ENCODE results near the gene KIF17. TPM values are rescaled to one million over a fixed set of nuclear protein-coding genes. Genes with fewer than 3 reads are reported as not detected.

The KIF17 gene
- total RNA-seq, 1 donor = 0.27 TPM

GRCh38 chr1:20663969-20664715, 53.7 kb downstream of the KIF17 start:
- DNase-seq (ENCODE audit: low read depth in 2 of 3, low spot score in 2 of 3) = no peak

DNA sequence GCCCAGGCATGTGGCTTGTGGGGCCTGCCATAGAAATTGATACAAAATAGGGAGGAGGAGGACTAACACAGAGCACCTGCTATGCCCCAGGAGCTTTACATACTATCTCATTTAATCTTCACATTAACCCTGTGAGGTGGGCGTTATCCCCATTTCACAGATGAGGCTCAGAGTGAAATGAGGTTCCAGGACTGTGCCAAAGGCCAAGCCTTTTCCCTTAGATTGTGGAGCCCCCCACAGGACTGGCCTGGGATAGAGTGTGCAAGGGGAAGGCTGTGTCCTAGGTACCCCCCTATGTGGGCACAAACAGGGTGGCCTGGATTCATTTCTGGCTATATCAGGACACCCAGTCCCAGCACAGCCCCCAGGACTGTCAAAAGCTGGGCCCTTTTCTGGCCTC, 54.4 kb downstream of the KIF17 start:
- DNase-seq (ENCODE audit: low read depth in 2 of 3, low spot score in 2 of 3) = no peak

DNA sequence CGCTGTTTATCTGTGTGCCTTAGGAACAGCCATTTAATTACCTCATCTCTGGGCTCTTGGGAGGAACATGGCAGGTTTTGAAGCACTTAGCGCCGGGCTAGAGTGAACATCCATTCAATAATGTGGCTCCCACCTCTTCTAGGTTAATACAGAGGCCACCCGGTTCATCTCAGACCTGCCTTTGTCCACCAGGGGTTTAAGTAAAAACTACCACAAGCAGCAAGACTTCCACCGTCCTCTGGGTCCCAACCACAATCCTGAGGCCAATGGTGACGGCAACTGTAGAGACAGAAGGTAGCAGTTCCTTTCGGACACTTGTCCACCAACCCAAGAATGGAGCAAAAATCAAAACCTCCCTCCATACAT, 55.7 kb downstream of the KIF17 start:
- peak in 1 of 3 donors; percentile 4 for DNase-seq (ENCODE audit: low read depth in 2 of 3, low spot score in 2 of 3)

- peak; percentile 83 to 98 (median 97) for DNase-seq (ENCODE audit: low read depth in 2 of 3, low spot score in 2 of 3)
Observed at GRCh38 chr1:20661207-20662109, 56.3 kb downstream of the KIF17 start, which contains the start of gene DDOST. Gene DDOST, minus strand, starts transcription at chr1:20661369. Its CDS starts 19 bp downstream, at chr1:20661350.

- peak; percentile 10 to 31 (median 19) for DNase-seq (ENCODE audit: low read depth in 2 of 3, low spot score in 2 of 3)
Observed at GRCh38 chr1:20660847-20661206, 57.0 kb downstream of the KIF17 start.

DNA sequence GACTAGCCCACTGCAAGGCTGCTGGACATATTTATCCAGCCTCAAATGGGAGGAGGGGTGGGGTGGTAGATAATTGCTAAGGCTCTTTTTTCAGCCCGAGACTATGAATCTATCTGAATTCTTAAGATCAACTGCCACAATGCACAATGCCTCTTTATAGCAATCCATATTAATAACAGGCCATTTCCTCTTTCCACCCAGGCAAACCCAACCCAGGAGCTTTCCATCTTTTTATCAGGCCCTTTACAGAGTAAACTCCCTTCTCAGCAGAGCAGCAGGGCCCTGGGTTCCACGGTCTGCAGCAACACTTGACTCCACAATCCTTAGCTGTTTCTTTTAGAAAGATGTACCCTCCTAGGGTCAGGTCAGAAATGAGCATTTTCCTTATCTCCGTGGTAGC, 57.4 kb downstream of the KIF17 start:
- DNase-seq (ENCODE audit: low read depth in 2 of 3, low spot score in 2 of 3) = no peak

DNA sequence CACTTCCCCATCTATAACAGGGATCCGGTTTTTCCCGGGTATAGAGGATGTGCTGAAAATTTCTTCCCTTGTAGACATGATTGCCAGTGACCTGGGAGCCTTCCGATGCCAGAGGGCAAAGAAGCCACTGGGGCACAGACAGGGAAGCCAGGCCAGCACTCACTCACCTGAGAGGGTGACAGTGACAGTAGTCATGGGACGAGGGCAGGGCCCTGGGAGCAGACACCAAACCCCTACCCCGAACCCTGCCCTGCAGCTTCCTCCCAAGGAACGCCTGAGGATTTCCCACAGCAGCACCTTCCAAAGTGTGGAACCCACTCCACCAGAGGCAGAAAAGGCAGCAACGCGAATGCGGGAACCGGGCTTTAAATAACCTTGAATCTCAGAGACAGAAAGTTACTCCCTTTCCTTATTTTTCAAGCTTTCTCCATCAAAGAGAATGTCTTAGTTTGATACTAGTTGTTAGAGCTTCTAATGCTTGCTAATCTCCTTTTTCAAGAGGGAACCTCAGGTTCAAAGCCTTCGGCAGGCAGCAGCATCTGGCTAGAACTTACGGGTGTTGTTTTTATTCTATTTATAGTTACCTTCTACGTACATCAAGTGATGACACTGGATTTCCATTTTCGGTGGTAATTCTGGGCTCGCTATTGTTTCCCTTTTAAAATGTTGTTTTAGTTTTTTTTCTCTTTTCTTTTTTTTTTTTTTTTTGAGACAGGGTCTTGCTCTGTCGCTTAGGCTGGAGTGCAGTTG, 59.5 kb downstream of the KIF17 start:
- no peak for DNase-seq (ENCODE audit: low read depth in 2 of 3, low spot score in 2 of 3)

- DNase-seq (ENCODE audit: low read depth in 2 of 3, low spot score in 2 of 3) = no peak
Observed at GRCh38 chr1:20657024-20657423, 60.8 kb downstream of the KIF17 start.

DNA sequence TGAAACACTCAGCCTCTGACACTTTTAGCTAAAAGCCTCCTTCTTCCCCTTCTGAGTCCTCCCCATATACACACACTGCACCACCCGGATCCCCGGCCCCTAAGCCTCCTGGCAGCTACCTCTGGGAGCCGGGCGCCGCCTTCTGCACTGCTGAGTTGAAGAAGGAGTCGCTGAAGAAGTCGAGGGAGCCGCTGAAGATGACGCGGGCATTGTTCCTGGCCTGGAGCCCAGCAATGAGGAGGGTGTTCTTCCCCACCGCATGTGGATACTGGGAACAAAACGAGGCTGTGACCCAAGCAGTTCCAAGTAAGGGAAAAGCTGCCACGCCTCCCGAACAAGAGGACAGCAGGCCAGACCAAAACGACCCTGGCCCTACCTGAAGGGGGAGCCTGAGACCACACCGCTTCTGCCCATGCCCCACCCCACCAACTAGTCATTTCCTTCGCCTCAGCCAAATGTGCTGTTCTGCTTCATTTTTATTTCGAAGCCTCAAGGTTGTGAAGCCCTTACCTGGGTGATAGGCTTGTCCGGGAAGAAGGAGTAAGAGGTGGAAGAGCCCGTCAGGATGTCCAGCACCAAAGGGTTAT, 63.6 kb downstream of the KIF17 start:
- no peak for DNase-seq (ENCODE audit: low read depth in 2 of 3, low spot score in 2 of 3)

GRCh38 chr1:20652300-20652699, 65.5 kb downstream of the KIF17 start:
- no peak for DNase-seq (ENCODE audit: low read depth in 2 of 3, low spot score in 2 of 3)

DNA sequence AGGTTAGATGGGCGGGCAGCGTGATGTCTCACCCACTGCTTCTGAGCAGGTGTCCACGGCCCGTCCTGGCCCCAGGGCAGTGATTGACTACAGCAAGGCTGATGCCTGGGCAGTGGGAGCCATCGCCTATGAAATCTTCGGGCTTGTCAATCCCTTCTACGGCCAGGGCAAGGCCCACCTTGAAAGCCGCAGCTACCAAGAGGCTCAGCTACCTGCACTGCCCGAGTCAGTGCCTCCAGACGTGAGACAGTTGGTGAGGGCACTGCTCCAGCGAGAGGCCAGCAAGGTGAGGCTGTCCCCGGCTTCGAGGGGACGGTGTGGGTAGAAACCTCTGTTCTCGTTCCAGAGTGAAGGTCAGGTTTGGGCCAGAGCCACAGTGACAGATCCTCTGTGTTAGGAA, 68.9 kb downstream of the KIF17 start:
- no peak for DNase-seq (ENCODE audit: low read depth in 2 of 3, low spot score in 2 of 3)

- DNase-seq (ENCODE audit: low read depth in 2 of 3, low spot score in 2 of 3) = no peak
Observed at GRCh38 chr1:20648438-20648837, 69.4 kb downstream of the KIF17 start.

DNA sequence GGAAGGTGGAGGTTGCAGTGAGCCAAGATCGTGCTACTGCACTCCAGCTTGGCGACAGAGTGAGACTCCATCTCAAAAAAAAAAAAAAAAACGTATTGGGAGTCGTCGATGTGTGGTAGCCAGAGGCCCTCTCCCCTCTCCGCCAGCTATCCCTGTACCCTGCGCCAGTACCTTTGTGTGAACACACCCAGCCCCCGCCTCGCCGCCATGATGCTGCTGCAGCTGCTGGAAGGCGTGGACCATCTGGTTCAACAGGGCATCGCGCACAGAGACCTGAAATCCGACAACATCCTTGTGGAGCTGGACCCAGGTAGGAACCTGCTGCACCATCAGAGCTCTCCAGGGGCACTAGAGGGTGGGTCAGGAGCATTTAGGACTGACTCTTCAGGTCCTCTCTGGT, 72.4 kb downstream of the KIF17 start:
- DNase-seq (ENCODE audit: low read depth in 2 of 3, low spot score in 2 of 3) = no peak

DNA sequence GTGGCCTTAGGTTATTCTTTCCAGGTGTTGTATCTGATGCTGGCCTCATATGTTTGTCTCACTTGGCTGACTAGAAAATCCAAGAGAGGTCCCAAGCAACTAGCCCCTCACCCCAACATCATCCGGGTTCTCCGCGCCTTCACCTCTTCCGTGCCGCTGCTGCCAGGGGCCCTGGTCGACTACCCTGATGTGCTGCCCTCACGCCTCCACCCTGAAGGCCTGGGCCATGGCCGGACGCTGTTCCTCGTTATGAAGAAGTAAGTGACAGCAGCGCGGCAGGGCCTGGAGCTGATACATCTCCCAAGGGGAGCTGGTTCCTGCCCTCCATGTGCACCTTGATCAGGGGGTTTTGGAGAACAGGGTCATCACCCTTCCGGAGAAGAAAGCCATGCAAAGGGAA, 73.4 kb downstream of the KIF17 start:
- no peak for DNase-seq (ENCODE audit: low read depth in 2 of 3, low spot score in 2 of 3)

DNA sequence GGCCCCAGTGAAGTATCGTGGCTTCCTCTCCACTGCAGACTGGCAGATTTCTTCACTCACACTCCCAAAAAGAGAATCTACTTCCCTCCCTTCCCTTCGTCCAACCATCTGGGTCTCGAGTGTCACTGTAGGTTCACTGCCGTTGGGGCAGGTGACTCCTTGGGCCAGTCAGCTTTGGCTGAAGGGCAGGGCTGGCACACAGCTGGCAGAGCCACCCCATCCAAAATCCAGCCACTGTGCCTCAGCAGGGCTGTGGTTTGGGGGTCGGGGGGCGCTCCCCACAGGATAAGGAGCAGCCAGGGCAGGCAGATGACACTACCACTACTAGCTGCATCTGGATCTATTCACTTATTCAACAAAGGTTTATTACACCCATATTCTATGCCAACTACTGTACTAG, 74.7 kb downstream of the KIF17 start:
- DNase-seq (ENCODE audit: low read depth in 2 of 3, low spot score in 2 of 3) = no peak

GRCh38 chr1:20641975-20642374, 75.8 kb downstream of the KIF17 start:
- DNase-seq (ENCODE audit: low read depth in 2 of 3, low spot score in 2 of 3) = no peak

DNA sequence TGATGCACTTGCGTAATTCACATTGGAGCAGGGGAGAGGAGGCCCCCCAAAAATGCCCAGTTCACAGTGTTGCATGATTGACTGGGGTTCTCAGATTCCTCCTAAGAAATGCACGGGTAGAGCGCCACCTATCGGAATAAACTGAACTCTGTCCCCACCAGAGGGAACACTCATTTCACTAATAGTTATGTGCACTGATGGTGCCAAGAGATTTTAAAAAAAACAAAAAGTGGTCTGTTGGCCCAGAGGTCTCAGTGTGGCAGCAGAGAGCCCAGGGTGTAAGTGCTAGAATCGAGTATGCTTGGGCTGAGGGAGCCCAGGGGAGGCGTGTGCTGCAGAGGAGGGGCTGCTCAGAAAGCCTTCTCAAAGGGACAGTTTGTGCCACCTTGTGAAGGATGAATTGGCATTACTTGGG, 77.6 kb downstream of the KIF17 start:
- DNase-seq (ENCODE audit: low read depth in 2 of 3, low spot score in 2 of 3) = peak; percentile 34 to 79 (median 63)

DNA sequence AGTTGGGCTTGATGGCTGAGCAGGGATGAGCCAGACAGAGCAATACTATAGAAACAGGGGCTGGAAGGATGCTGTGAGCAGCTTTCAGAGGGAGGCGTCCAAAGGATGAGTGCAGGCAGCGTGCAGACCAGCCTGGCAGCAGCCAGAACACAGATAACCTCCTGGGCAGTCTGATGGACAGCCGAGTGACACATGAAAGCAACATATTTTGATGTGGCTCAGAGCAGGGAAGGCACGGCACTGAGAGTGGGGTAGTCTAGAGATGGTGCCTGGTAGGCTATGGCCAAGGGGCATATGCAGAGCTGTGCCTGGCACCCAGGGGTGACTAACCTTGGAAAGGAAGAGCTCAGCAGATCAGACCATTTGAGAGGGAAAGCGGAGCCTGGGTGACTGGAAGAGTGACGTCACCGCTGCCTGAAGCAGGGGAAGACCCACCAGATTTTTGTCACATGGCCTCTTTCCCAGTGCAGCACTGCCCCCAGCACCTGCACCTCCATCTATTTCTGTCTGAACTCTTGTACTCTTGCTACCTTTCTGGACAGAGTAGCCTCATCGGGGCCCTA, 80.9 kb downstream of the KIF17 start:
- DNase-seq (ENCODE audit: low read depth in 2 of 3, low spot score in 2 of 3) = no peak

GRCh38 chr1:20634594-20635084, 83.2 kb downstream of the KIF17 start:
- peak in 2 of 3 donors; percentile 43 to 57 for DNase-seq (ENCODE audit: low read depth in 2 of 3, low spot score in 2 of 3)

DNA sequence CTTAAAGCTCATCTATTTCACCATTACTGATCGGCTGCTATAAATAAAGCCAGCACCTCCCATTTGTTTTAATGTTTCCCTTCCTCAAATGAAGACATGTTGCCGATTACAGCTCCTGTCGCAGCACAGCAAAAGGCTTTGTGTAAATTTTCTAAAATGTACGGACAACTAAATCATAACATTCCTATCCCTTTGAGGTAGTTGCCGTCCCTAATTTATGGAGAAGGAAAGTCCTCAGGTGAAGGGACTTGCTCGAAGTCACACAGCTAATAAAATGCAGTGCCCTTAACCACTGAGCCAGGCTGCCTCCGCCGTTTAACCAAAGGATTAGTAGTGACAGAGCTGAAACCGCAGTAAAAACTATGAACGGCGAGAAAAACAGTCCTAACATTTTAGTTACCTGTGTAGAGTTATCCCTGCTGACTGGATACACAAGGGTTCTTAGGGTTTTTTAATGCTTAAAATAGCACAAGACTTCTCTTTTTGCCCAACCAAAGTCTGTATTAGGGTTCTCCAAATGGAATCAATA, 83.7 kb downstream of the KIF17 start:
- DNase-seq (ENCODE audit: low read depth in 2 of 3, low spot score in 2 of 3) = no peak

All from hematopoietic multipotent progenitor cell (in vitro differentiated cells).